Chondrocyte (in vitro differentiated cells): ENCODE measurements around the gene DUSP15. TPM values are rescaled to one million over a fixed set of nuclear protein-coding genes. Genes with fewer than 3 reads are reported as not detected.

Experiments used
- DNase-seq: peaks from one replicate; pipeline ENCODE4 v3.0.0; 2021; ENCODE audit warnings: mixed read lengths, low spot score
- H3K27ac Mint-ChIP-seq: one replicate; pipeline ENCODE4 v1.8.0; 2021; ENCODE audit warnings: mild to moderate bottlenecking, moderate library complexity, mixed read lengths; ENCODE audit not compliant: unreplicated experiment
- H3K27me3 Mint-ChIP-seq: 2 replicates; pipeline ENCODE4 v1.8.0; 2021; ENCODE audit warnings: low read depth, mixed read lengths
- H3K36me3 Mint-ChIP-seq: 2 replicates; pipeline ENCODE4 v1.8.0; 2021; ENCODE audit warnings: low read depth, mixed read lengths
- H3K4me1 Mint-ChIP-seq: 2 replicates; pipeline ENCODE4 v1.8.0; 2021; ENCODE audit warnings: low read depth, mild to moderate bottlenecking, mixed read lengths
- H3K4me3 Mint-ChIP-seq: one replicate; pipeline ENCODE4 v1.8.0; 2021; ENCODE audit warnings: mild to moderate bottlenecking, moderate library complexity, mixed read lengths; ENCODE audit not compliant: unreplicated experiment
- H3K9me3 Mint-ChIP-seq: 2 replicates; pipeline ENCODE4 v1.8.0; 2021; ENCODE audit warnings: low read depth, mixed read lengths
- CTCF ChIP-seq: fragments of 200-600 bp; sonication (generic); IDR thresholded peaks from 2 replicates; pipeline ENCODE4 v1.5.0; 2021; ENCODE audit warnings: antibody characterized with exemption, mild to moderate bottlenecking, moderate library complexity
- total RNA-seq: library from RNA; stranded (reverse); gene quantifications from 3 replicates; pipeline ENCODE4 v1.2.1, GENCODE V29; 2021

DUSP15 gene
- total RNA-seq, 1 donor from 2014 or later, result 11.5 TPM

GRCh38 chr20:31915491-31916280, 45.4 kb upstream of the DUSP15 start:
- peaks cover 3% of the 10 kb centered on the region for H3K4me1 Mint-ChIP-seq
- no peaks in the 10 kb centered on the region for H3K9me3 Mint-ChIP-seq
- no peak overlapping the region for H3K27ac Mint-ChIP-seq
- no peak for TF ChIP-seq CTCF
- DNase-seq, result peak; percentile 36
- no peak overlapping the region for H3K4me3 Mint-ChIP-seq
- no peaks in the 10 kb centered on the region for H3K36me3 Mint-ChIP-seq
- peaks cover 46% of the 10 kb centered on the region for H3K27me3 Mint-ChIP-seq

- no peak for DNase-seq
- Mint-ChIP-seq H3K4me1 (peaks cover 3% of the 10 kb centered on the region), H3K36me3 (no peaks in the 10 kb centered on the region), H3K4me3 (no peak overlapping the region), H3K27me3 (peaks cover 31% of the 10 kb centered on the region), H3K9me3 (no peaks in the 10 kb centered on the region), H3K27ac (no peak overlapping the region)
- TF ChIP-seq CTCF, result no peak
Observed at GRCh38 chr20:31914170-31914569, 43.8 kb upstream of the DUSP15 start.

GRCh38 chr20:31913431-31914157, 43.3 kb upstream of the DUSP15 start:
- Mint-ChIP-seq H3K9me3 (no peaks in the 10 kb centered on the region), H3K27ac (no peak overlapping the region), H3K4me3 (no peak overlapping the region), H3K27me3 (peaks cover 29% of the 10 kb centered on the region), H3K4me1 (peaks cover 3% of the 10 kb centered on the region), H3K36me3 (no peaks in the 10 kb centered on the region)
- DNase-seq, result peak; percentile 79
- TF ChIP-seq CTCF, result no peak

- Mint-ChIP-seq H3K36me3 (no peaks in the 10 kb centered on the region), H3K9me3 (no peaks in the 10 kb centered on the region), H3K27ac (no peak overlapping the region), H3K4me1 (peaks cover 3% of the 10 kb centered on the region), H3K4me3 (no peak overlapping the region), H3K27me3 (peaks cover 14% of the 10 kb centered on the region)
- DNase-seq, result no peak
- no peak for TF ChIP-seq CTCF
Observed at GRCh38 chr20:31910071-31910803, 39.9 kb upstream of the DUSP15 start.
